ENCODE measurements around the gene RNF135.

DNA sequence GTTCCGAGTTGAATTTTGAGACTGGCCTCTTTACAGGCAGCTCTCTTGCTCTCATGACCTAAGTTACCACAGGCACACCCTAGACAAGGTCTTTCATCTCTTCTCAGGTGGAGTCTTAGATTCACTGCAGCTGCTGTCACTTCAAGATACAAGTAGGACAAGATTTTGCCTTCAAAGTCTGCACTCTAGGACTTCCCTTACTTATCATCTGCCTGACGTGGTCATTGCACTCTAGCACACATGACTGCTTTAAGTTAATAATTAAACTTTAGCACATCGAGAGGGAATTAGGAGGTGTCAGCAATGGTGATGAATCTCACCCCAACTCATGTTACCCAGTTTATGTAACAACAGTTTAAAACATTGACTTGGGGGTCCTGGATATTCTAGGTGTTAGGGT is 25.6 kb downstream of the RNF135 start:
- TF ChIP-seq, protein P1, sequence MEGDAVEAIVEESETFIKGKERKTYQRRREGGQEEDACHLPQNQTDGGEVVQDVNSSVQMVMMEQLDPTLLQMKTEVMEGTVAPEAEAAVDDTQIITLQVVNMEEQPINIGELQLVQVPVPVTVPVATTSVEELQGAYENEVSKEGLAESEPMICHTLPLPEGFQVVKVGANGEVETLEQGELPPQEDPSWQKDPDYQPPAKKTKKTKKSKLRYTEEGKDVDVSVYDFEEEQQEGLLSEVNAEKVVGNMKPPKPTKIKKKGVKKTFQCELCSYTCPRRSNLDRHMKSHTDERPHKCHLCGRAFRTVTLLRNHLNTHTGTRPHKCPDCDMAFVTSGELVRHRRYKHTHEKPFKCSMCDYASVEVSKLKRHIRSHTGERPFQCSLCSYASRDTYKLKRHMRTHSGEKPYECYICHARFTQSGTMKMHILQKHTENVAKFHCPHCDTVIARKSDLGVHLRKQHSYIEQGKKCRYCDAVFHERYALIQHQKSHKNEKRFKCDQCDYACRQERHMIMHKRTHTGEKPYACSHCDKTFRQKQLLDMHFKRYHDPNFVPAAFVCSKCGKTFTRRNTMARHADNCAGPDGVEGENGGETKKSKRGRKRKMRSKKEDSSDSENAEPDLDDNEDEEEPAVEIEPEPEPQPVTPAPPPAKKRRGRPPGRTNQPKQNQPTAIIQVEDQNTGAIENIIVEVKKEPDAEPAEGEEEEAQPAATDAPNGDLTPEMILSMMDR (IDR thresholded peaks at IDR 0.05; ENCODE audit: low read length): no peak
- no peak for TF ChIP-seq EZH2phosphoT487 (IDR thresholded peaks at IDR 0.05; ENCODE audit: low read length)
- TF ChIP-seq EZH2 (optimal IDR thresholded peaks at IDR 0.05; ENCODE audit: low read depth, low read length): no peak
